Lung (tissue), 12 donors: ENCODE results near the gene MT3. TPM values are rescaled to one million over a fixed set of nuclear protein-coding genes. Genes with fewer than 3 reads are reported as not detected.
A peak's percentile ranks its signal among the peaks of the same experiment; 100 is the strongest.

Experiments used
- ATAC-seq: fragments of 200-7000 bp; cut with Tn5 transposase; one replicate; pipeline ENCODE4 v1.9.1; 2020; ENCODE audit warnings: moderate number of reproducible peaks; ENCODE audit not compliant: insufficient read depth, low FRiP score
- DNase-seq, 3 donors: peaks; one replicate each; pipeline ENCODE4 v3.0.0-alpha.2; 2013 to 2017
- H3K27ac ChIP-seq, 2 donors: one replicate each; pipeline ENCODE4 v1.5.1; 2013; ENCODE audit warnings: mild to moderate bottlenecking in 2 of 2, moderate library complexity in 2 of 2, control low read depth in 1 of 2, inconsistent platforms in 1 of 2, low read depth in 1 of 2, low read length in 1 of 2
- H3K27me3 ChIP-seq, 3 donors: one replicate each; pipeline ENCODE4 v1.5.1; 2013; ENCODE audit warnings: low read length in 2 of 3; ENCODE audit not compliant: control insufficient read depth in 3 of 3, insufficient read depth in 3 of 3
- H3K36me3 ChIP-seq, 4 donors: one replicate each; pipeline ENCODE4 v1.5.1; 2013; ENCODE audit warnings: low read length in 4 of 4, mild to moderate bottlenecking in 1 of 4, moderate library complexity in 1 of 4; ENCODE audit not compliant: control insufficient read depth in 4 of 4, insufficient read depth in 4 of 4
- H3K4me1 ChIP-seq, 5 donors: one replicate each; pipeline ENCODE4 v1.5.1; 2013; ENCODE audit warnings: low read length in 5 of 5, mild to moderate bottlenecking in 2 of 5, moderate library complexity in 1 of 5; ENCODE audit not compliant: control insufficient read depth in 5 of 5, insufficient read depth in 5 of 5
- H3K4me3 ChIP-seq: one replicate; pipeline ENCODE4 v1.5.1; 2013; ENCODE audit warnings: mild to moderate bottlenecking, control low read depth, moderate library complexity
- H3K9ac ChIP-seq, 2 donors: one replicate each; pipeline ENCODE4 v1.5.1; 2013; ENCODE audit warnings: low read length in 2 of 2, control low read depth in 1 of 2; ENCODE audit not compliant: insufficient read depth in 1 of 2
- H3K9me3 ChIP-seq, 4 donors: one replicate each; pipeline ENCODE4 v1.5.1; 2013; ENCODE audit warnings: low read length in 3 of 4, mild to moderate bottlenecking in 1 of 4, moderate library complexity in 1 of 4; ENCODE audit not compliant: control insufficient read depth in 4 of 4, insufficient read depth in 3 of 4
- WGBS, 2 donors: extraction: QIAGEN DNeasy Blood & Tissue Kit; methylation state at CpG; one replicate each; pipeline ENCODE4 v1.1.7; 2013; 5-methylcytosine and 5-hydroxymethylcytosine counted together
- polyA plus RNA-seq, 2 donors: library from polyadenylated mRNA; stranded (reverse); fragments of 200-250 nt; gene quantifications; one replicate each; pipeline ENCODE4 v1.2.1, GENCODE V29; 2013
- total RNA-seq, 2 donors: library from RNA; depleted of rRNA in 1 of 2; stranded (reverse); fragments of >200 nt in 1 of 2; gene quantifications; one replicate each; pipeline ENCODE4 v1.2.1, GENCODE V29; 2014 to 2021
- TF ChIP-seq, protein P1 (sequence below): IDR thresholded peaks from 2 replicates; pipeline ENCODE4 v1.5.1; 2012; ENCODE audit warnings: mild to moderate bottlenecking; ENCODE audit errors: control extremely low read depth, extremely low read depth
- donor health status: control.
- donor health status: control.
- donor health status: Bipolar disorder and iron deficiency.
- donor health status: healthy.
- donor health status: DM: yes; HTN: yes; CAD: no.

MT3 gene
- total and polyA plus RNA-seq, 4 donors = 1.3 to 4.4 TPM; not detected in 2

- Histone ChIP-seq H3K4me3 (no peak overlapping the region), H3K27me3 (peaks cover 0 to 7% (median 0%) of the 10 kb centered on the region in 3 donors), H3K9ac (no peak overlapping the region), H3K4me1 (peaks cover 6 to 40% (median 18%) of the 10 kb centered on the region in 5 donors), H3K9me3 (no peaks in the 10 kb centered on the region), H3K27ac (peak overlapping the region in 1 of 2 donors; percentile 37), H3K36me3 (no peaks in the 10 kb centered on the region)
- WGBS, 2 donors = 86 to 95% methylated on average over 4 of the region's 4 CpGs
- no peak for ATAC-seq
- DNase-seq = no peak
- TF ChIP-seq, protein P1, sequence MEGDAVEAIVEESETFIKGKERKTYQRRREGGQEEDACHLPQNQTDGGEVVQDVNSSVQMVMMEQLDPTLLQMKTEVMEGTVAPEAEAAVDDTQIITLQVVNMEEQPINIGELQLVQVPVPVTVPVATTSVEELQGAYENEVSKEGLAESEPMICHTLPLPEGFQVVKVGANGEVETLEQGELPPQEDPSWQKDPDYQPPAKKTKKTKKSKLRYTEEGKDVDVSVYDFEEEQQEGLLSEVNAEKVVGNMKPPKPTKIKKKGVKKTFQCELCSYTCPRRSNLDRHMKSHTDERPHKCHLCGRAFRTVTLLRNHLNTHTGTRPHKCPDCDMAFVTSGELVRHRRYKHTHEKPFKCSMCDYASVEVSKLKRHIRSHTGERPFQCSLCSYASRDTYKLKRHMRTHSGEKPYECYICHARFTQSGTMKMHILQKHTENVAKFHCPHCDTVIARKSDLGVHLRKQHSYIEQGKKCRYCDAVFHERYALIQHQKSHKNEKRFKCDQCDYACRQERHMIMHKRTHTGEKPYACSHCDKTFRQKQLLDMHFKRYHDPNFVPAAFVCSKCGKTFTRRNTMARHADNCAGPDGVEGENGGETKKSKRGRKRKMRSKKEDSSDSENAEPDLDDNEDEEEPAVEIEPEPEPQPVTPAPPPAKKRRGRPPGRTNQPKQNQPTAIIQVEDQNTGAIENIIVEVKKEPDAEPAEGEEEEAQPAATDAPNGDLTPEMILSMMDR = no peak
Observed at GRCh38 chr16:56604966-56605365, 15.6 kb downstream of the MT3 start.

DNA sequence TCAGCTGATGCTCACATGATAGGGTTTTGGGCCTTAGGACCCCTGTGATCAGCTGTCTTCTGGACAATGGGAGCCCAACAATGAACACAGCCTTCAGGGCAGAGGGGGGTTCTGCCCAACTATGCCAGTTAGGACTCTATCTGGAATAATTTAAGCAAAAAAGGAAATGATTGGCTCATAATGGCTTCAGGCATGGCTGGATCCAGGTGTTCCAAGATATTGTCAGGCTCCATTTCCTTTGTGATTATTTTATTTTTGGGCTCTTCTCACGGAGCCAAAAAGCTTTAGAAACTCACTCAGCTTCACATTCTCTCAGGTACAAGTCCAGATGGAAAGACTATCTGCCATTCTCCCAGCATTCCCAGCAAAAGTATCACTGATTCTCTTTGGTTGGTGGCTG lies 16.1 kb downstream of the MT3 start:
- Histone ChIP-seq H3K36me3 (no peaks in the 10 kb centered on the region), H3K9me3 (no peaks in the 10 kb centered on the region), H3K27ac (peak overlapping the region; percentile 88 to 97), H3K9ac (peak overlapping the region in 1 of 2 donors; percentile 34), H3K27me3 (peaks cover 0 to 12% (median 0%) of the 10 kb centered on the region in 3 donors), H3K4me1 (peaks cover 6 to 45% (median 21%) of the 10 kb centered on the region in 5 donors), H3K4me3 (no peak overlapping the region)
- TF ChIP-seq, protein P1 = no peak
- WGBS, 2 donors = 64 to 86% methylated on average over 1 of the region's 1 CpG
- DNase-seq (no peak), ATAC-seq (no peak)

GRCh38 chr16:56606071-56606475 lies 16.7 kb downstream of the MT3 start:
- Histone ChIP-seq H3K36me3 (no peaks in the 10 kb centered on the region), H3K4me1 (peaks cover 9 to 50% (median 25%) of the 10 kb centered on the region in 5 donors), H3K9ac (peak overlapping the region in 1 of 2 donors; percentile 34), H3K4me3 (no peak overlapping the region), H3K27me3 (peaks cover 0 to 10% (median 0%) of the 10 kb centered on the region in 3 donors), H3K9me3 (no peaks in the 10 kb centered on the region), H3K27ac (peak overlapping the region; percentile 88 to 97)
- DNase-seq = no peak
- 56 to 82% methylated on average over 3 of the region's 3 CpGs for WGBS, 2 donors
- ATAC-seq = no peak
- TF ChIP-seq, protein P1 = no peak
